H9 (cell line): ENCODE data around the gene CPA3. TPM values are rescaled to one million over a fixed set of nuclear protein-coding genes. Genes with fewer than 3 reads are reported as not detected.

ENCODE experiments used
- DNase-seq: peaks from one replicate; pipeline ENCODE4 v3.0.0-alpha.2; 2017
- H2AFZ ChIP-seq: one replicate; pipeline ENCODE4 v1.6.1; 2013; ENCODE audit warnings: mild to moderate bottlenecking, low read length, control low read depth, moderate library complexity
- H2AK5ac ChIP-seq: 2 replicates; pipeline ENCODE4 v1.6.1; 2013; ENCODE audit warnings: low read length, control low read depth, mixed read lengths; ENCODE audit not compliant: insufficient read length
- H2BK120ac ChIP-seq: one replicate; pipeline ENCODE4 v1.6.1; 2013; ENCODE audit warnings: low read depth, mild to moderate bottlenecking, low read length, control low read depth, inconsistent platforms; ENCODE audit not compliant: poor library complexity, severe bottlenecking
- H2BK12ac ChIP-seq: 2 replicates; pipeline ENCODE4 v1.6.1; 2013; ENCODE audit warnings: low read length, control low read depth, mixed read lengths, low read depth; ENCODE audit not compliant: insufficient read length
- H2BK15ac ChIP-seq: 2 replicates; pipeline ENCODE4 v1.6.1; 2013; ENCODE audit warnings: low read depth, low read length, control low read depth
- H2BK20ac ChIP-seq: one replicate; pipeline ENCODE4 v1.6.1; 2013; ENCODE audit warnings: low read depth, mild to moderate bottlenecking, low read length, control low read depth, inconsistent platforms; ENCODE audit not compliant: poor library complexity, severe bottlenecking
- H2BK5ac ChIP-seq: 2 replicates; pipeline ENCODE4 v1.6.1; 2013; ENCODE audit warnings: low read length, control low read depth, mixed read lengths; ENCODE audit not compliant: insufficient read length
- H3K14ac ChIP-seq: 2 replicates; pipeline ENCODE4 v1.6.1; 2013; ENCODE audit warnings: low read length, control low read depth; ENCODE audit not compliant: insufficient read depth
- H3K18ac ChIP-seq: 2 replicates; pipeline ENCODE4 v1.6.1; 2013; ENCODE audit warnings: low read depth, mild to moderate bottlenecking, mixed read lengths, low read length, control low read depth; ENCODE audit not compliant: insufficient read length
- H3K23ac ChIP-seq: 2 replicates; pipeline ENCODE4 v1.6.1; 2013; ENCODE audit warnings: low read length, control low read depth, mixed read lengths, low read depth; ENCODE audit not compliant: insufficient read length
- H3K23me2 ChIP-seq: 2 replicates; pipeline ENCODE4 v1.6.1; 2013; ENCODE audit warnings: low read depth, mild to moderate bottlenecking, mixed read lengths, low read length, control low read depth; ENCODE audit not compliant: insufficient read length, poor library complexity, severe bottlenecking
- H3K27ac ChIP-seq: 2 replicates; pipeline ENCODE4 v1.5.1; 2013; ENCODE audit warnings: low read length, control low read depth, mixed read lengths, low read depth; ENCODE audit not compliant: insufficient read length
- H3K27me3 ChIP-seq: 2 replicates; pipeline ENCODE4 v1.6.1; 2013; ENCODE audit warnings: low read length, control low read depth, inconsistent platforms; ENCODE audit not compliant: insufficient read depth
- H3K4ac ChIP-seq: 2 replicates; pipeline ENCODE4 v1.6.1; 2013; ENCODE audit warnings: low read depth, mild to moderate bottlenecking, control low read depth, inconsistent platforms, low read length, moderate library complexity
- H3K4me1 ChIP-seq: 2 replicates; pipeline ENCODE4 v1.6.1; 2013; ENCODE audit warnings: low read length, control low read depth, inconsistent platforms; ENCODE audit not compliant: insufficient read depth
- H3K4me2 ChIP-seq: 2 replicates; pipeline ENCODE4 v1.6.1; 2013; ENCODE audit warnings: low read length, control low read depth, mixed read lengths; ENCODE audit not compliant: insufficient read length, insufficient read depth
- H3K56ac ChIP-seq: 2 replicates; pipeline ENCODE4 v1.6.1; 2013; ENCODE audit warnings: low read depth, mild to moderate bottlenecking, mixed read lengths, low read length, control low read depth; ENCODE audit not compliant: insufficient read length
- H3K79me1 ChIP-seq: 2 replicates; pipeline ENCODE4 v1.6.1; 2013; ENCODE audit warnings: low read depth, mild to moderate bottlenecking, moderate library complexity, low read length, control low read depth, inconsistent platforms; ENCODE audit not compliant: insufficient read depth, poor library complexity, severe bottlenecking
- H3K79me2 ChIP-seq: 2 replicates; pipeline ENCODE4 v1.6.1; 2013; ENCODE audit warnings: low read length, control low read depth, inconsistent platforms; ENCODE audit not compliant: insufficient read depth
- H3K9ac ChIP-seq: 2 replicates; pipeline ENCODE4 v1.6.1; 2013; ENCODE audit warnings: low read length, control low read depth, mixed read lengths; ENCODE audit not compliant: insufficient read length; ENCODE audit errors: extremely low read depth
- H3K9me3 ChIP-seq: one replicate; pipeline ENCODE4 v1.6.1; 2013; ENCODE audit warnings: low read depth, low read length, inconsistent platforms; ENCODE audit not compliant: control insufficient read depth
- H3T11ph ChIP-seq: one replicate; pipeline ENCODE4 v1.6.1; 2013; ENCODE audit warnings: mild to moderate bottlenecking, low read length, control low read depth, inconsistent platforms
- H4K20me1 ChIP-seq: one replicate; pipeline ENCODE4 v1.6.1; 2013; ENCODE audit not compliant: control insufficient read depth, insufficient read length, insufficient read depth
- H4K5ac ChIP-seq: 2 replicates; pipeline ENCODE4 v1.6.1; 2013; ENCODE audit warnings: low read depth, mild to moderate bottlenecking, mixed read lengths, low read length, control low read depth; ENCODE audit not compliant: insufficient read length
- H4K8ac ChIP-seq: replicated peaks from 2 replicates; pipeline ENCODE4 v1.6.1; 2013; ENCODE audit warnings: low read length, control low read depth, mixed read lengths, low read depth; ENCODE audit not compliant: insufficient read length
- H4K91ac ChIP-seq: 2 replicates; pipeline ENCODE4 v1.6.1; 2013; ENCODE audit warnings: low read depth, mild to moderate bottlenecking, moderate library complexity, mixed read lengths, low read length, control low read depth; ENCODE audit not compliant: insufficient read length
- H3K27ac Mint-ChIP-seq, 3 experiments: 2 replicates in 2 of 3; 3 replicates in 1 of 3; pipeline ENCODE4 v1.8.0; 2020 to 2021; ENCODE audit warnings: mixed read lengths in 3 of 3, mild to moderate bottlenecking in 1 of 3, moderate library complexity in 1 of 3
- H3K27me3 Mint-ChIP-seq: 2 replicates; pipeline ENCODE4 v1.8.0; 2021; ENCODE audit warnings: low read depth, mild to moderate bottlenecking, moderate library complexity, mixed read lengths
- H3K36me3 Mint-ChIP-seq, 3 experiments: 2 replicates in 2 of 3; 3 replicates in 1 of 3; pipeline ENCODE4 v1.8.0; 2020 to 2021; ENCODE audit warnings: low read depth in 3 of 3, mixed read lengths in 3 of 3; ENCODE audit not compliant: insufficient read depth in 1 of 3
- H3K4me1 Mint-ChIP-seq, 2 experiments: 2 replicates each; pipeline ENCODE4 v1.8.0; 2020; ENCODE audit warnings: mixed read lengths in 2 of 2
- H3K4me3 Mint-ChIP-seq, 2 experiments: 2 replicates in 1 of 2; 3 replicates in 1 of 2; pipeline ENCODE4 v1.8.0; 2020 to 2021; ENCODE audit warnings: mild to moderate bottlenecking in 2 of 2, mixed read lengths in 2 of 2, moderate library complexity in 1 of 2
- H3K9me3 Mint-ChIP-seq, 2 experiments: 2 replicates in 1 of 2; 3 replicates in 1 of 2; pipeline ENCODE4 v1.8.0; 2020; ENCODE audit warnings: mild to moderate bottlenecking in 2 of 2, mixed read lengths in 2 of 2, moderate library complexity in 1 of 2
- WGBS: extraction: QIAGEN DNeasy Blood & Tissue Kit; methylation state at CpG from one replicate; pipeline ENCODE4 v1.1.7; 2013; ENCODE audit warnings: missing lambda C conversion rate, low lambda C conversion rate, mixed read lengths; ENCODE audit not compliant: insufficient read length; ENCODE audit errors: extremely low coverage; 5-methylcytosine and 5-hydroxymethylcytosine counted together
- total RNA-seq: library from RNA; stranded (reverse); gene quantifications from 2 replicates; pipeline ENCODE4 v1.2.1, GENCODE V29; 2021
- TF ChIP-seq, protein P1 (sequence below): fragments of 200-600 bp; sonication (generic); conservative IDR thresholded peaks from 3 replicates; pipeline ENCODE4 v1.8.0; 2021; ENCODE audit warnings: antibody characterized with exemption, mild to moderate bottlenecking

Gene CPA3
- total RNA-seq, 1 experiment from 2014 or later: not detected

DNA sequence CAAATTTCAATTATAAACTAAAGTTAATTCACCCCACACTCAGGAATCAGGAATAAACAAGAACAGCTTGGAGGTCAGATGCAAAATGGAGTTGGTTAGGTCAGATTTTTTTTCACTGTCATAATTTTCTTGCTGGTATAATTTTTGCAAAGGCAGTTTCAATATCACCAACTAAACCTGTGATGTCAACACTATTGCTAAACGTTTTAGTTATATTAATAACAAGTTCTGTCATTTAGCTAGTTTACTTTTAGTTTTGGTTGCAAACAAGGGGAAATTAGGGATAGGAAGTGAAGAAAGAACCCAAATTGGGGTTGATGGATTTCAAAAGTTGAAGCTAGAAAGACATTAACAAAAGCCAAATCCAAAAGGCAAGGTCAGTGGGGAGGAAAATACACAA lies 42.1 kb upstream of the CPA3 start:
- Histone ChIP-seq H2BK12ac (no peak overlapping the region), H3K4me2 (no peak overlapping the region), H3K18ac (no peak overlapping the region), H2BK120ac (no peak overlapping the region), H3K56ac (no peak overlapping the region), H4K5ac (no peak overlapping the region), H3K14ac (no peak overlapping the region), H3K79me1 (no peaks in the 10 kb centered on the region), H2BK20ac (no peak overlapping the region), H2BK5ac (no peak overlapping the region), H3K4me1 (peaks cover 4% of the 10 kb centered on the region; the same call in 1 of the 2 replicates), H2AK5ac (no peak overlapping the region), H4K20me1 (no peaks in the 10 kb centered on the region), H4K8ac (no peak overlapping the region), H3K4ac (no peak overlapping the region), H2BK15ac (no peak overlapping the region), H3K27me3 (no peaks in the 10 kb centered on the region), H3K79me2 (no peaks in the 10 kb centered on the region), H4K91ac (no peak overlapping the region), H3K27ac (no peak overlapping the region), H3K23me2 (no peaks in the 10 kb centered on the region), H3K23ac (no peak overlapping the region), H3K9me3 (no peaks in the 10 kb centered on the region), H2AFZ (no peak overlapping the region), H3T11ph (no peak overlapping the region), H3K9ac (no peak overlapping the region)
- no peak overlapping the region for H3K4me3 Mint-ChIP-seq
- WGBS: no CpG with 5 or more reads among the region's 1 CpG
- TF ChIP-seq, protein P1, sequence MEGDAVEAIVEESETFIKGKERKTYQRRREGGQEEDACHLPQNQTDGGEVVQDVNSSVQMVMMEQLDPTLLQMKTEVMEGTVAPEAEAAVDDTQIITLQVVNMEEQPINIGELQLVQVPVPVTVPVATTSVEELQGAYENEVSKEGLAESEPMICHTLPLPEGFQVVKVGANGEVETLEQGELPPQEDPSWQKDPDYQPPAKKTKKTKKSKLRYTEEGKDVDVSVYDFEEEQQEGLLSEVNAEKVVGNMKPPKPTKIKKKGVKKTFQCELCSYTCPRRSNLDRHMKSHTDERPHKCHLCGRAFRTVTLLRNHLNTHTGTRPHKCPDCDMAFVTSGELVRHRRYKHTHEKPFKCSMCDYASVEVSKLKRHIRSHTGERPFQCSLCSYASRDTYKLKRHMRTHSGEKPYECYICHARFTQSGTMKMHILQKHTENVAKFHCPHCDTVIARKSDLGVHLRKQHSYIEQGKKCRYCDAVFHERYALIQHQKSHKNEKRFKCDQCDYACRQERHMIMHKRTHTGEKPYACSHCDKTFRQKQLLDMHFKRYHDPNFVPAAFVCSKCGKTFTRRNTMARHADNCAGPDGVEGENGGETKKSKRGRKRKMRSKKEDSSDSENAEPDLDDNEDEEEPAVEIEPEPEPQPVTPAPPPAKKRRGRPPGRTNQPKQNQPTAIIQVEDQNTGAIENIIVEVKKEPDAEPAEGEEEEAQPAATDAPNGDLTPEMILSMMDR: no peak
- no peaks in the 10 kb centered on the region for H3K27me3 Mint-ChIP-seq
- peaks cover 0 to 3% (median 0%) of the 10 kb centered on the region in 3 experiments; a peak in 1 of 7 replicates for H3K36me3 Mint-ChIP-seq
- H3K9me3 Mint-ChIP-seq: peaks cover 1 to 2% of the 10 kb centered on the region in 2 experiments; a peak in 1 of 5 replicates
- H3K4me1 Mint-ChIP-seq: peaks cover 21% of the 10 kb centered on the region in 2 experiments
- no peak for DNase-seq
- no peak overlapping the region for H3K27ac Mint-ChIP-seq
